WTC11 (cell line): Measurements from ENCODE around the gene DEGS1.

Experiments used
- CTCF ChIP-seq: fragments of 200-600 bp; IDR thresholded peaks from 2 replicates; pipeline ENCODE4 v1.8.0; 2022; ENCODE audit warnings: antibody characterized with exemption
- IRF1 ChIP-seq: sonication (generic); formaldehyde crosslinking; IDR thresholded peaks from 2 replicates; pipeline ENCODE4 v1.8.0; 2023; ENCODE audit warnings: missing genetic modification reagents
- MAX ChIP-seq: sonication (generic); formaldehyde crosslinking; IDR thresholded peaks from 2 replicates; pipeline ENCODE4 v1.8.0; 2022; ENCODE audit warnings: mild to moderate bottlenecking, missing genetic modification reagents
- MYBL2 ChIP-seq: sonication (generic); formaldehyde crosslinking; IDR thresholded peaks from 2 replicates; pipeline ENCODE4 v1.8.1; 2023; ENCODE audit warnings: mild to moderate bottlenecking, moderate library complexity, missing genetic modification reagents
- NR1H2 ChIP-seq: sonication (generic); formaldehyde crosslinking; IDR thresholded peaks from 2 replicates; pipeline ENCODE4 v1.9.0; 2021; ENCODE audit warnings: mild to moderate bottlenecking, moderate library complexity, missing genetic modification reagents
- TF ChIP-seq, protein P1 (sequence below): sonication (generic); formaldehyde crosslinking; IDR thresholded peaks from 2 replicates; pipeline ENCODE4 v1.8.1; 2022; ENCODE audit warnings: mild to moderate bottlenecking, moderate library complexity, missing genetic modification reagents

GRCh38 chr1:224201853-224202252, 18.8 kb downstream of the DEGS1 start:
- TF ChIP-seq, protein P1, sequence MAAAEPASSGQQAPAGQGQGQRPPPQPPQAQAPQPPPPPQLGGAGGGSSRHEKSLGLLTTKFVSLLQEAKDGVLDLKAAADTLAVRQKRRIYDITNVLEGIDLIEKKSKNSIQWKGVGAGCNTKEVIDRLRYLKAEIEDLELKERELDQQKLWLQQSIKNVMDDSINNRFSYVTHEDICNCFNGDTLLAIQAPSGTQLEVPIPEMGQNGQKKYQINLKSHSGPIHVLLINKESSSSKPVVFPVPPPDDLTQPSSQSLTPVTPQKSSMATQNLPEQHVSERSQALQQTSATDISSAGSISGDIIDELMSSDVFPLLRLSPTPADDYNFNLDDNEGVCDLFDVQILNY: no peak
- TF ChIP-seq CTCF (no peak), IRF1 (CRISPR knock-in tag) (no peak), MYBL2 (no peak), NR1H2 (CRISPR knock-in tag) (no peak), MAX (CRISPR knock-in tag) (no peak)
